ENCODE data around the gene FARS2.

DNA sequence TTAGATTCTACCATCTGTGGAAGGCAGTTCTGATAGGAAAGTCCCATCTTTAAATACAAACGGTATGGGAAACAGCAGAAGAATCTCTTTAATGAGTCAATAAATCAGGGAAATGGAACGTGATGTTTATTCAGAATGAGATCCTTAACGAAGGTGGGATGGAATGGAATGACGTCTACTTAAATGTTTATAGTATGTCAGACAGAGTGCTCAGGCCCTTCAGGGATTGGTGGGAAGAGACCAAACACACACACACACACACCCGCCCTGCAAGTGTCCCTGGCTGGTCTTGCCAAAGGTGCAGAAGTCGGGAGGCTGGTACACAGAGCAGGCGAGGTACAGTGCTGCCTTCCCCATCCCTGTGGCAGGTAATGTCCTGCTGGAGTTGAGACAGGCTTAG, 164.0 kb downstream of the FARS2 start:
- TF ChIP-seq EZH2phosphoT487 (IDR thresholded peaks at IDR 0.05; ENCODE audit: borderline replicate concordance, low read depth, low read length): no peak
- TF ChIP-seq CTCF (conservative IDR thresholded peaks at IDR 0.05; ENCODE audit: low read length): no peak
